Gastroesophageal sphincter (tissue), 4 donors: Measurements from ENCODE around the gene TMEM165. TPM values are rescaled to one million over a fixed set of nuclear protein-coding genes. Genes with fewer than 3 reads are reported as not detected.
A peak's percentile ranks its signal among the peaks of the same experiment; 100 is the strongest.
"Not testable (repeated sequence)": the region's sequence is repeated elsewhere in the genome, so short reads cannot be mapped to it uniquely, and the experiment has no call there.

ENCODE experiments used
- ATAC-seq: fragments of 150-250 bp; one replicate; pipeline ENCODE4 v1.9.1; 2016; ENCODE audit warnings: mild to moderate bottlenecking, moderate library complexity
- H3K27ac ChIP-seq, 4 donors: fragments of 200-600 bp; sonication (generic) in 3 of 4; 1 replicate in 3 of 4; 2 replicates in 1 of 4; pipeline ENCODE4 v1.5.1; 2016 to 2019
- H3K27me3 ChIP-seq: fragments of 200-600 bp; sonication (generic); one replicate; pipeline ENCODE4 v1.5.1; 2019
- H3K36me3 ChIP-seq, 2 donors: fragments of 200-600 bp; sonication (generic); one replicate each; pipeline ENCODE4 v1.5.1; 2019; ENCODE audit warnings: control low read depth in 1 of 2
- H3K4me1 ChIP-seq, 3 donors: fragments of 200-600 bp; sonication (generic); 1 replicate in 2 of 3; 2 replicates in 1 of 3; pipeline ENCODE4 v1.5.1; 2016 to 2019; ENCODE audit warnings: control low read depth in 2 of 3
- H3K4me3 ChIP-seq, 2 donors: fragments of 200-600 bp; sonication (generic); one replicate each; pipeline ENCODE4 v1.5.1; 2019; ENCODE audit warnings: mild to moderate bottlenecking in 1 of 2, moderate library complexity in 1 of 2
- H3K9me3 ChIP-seq, 3 donors: fragments of 200-600 bp; sonication (generic); one replicate each; pipeline ENCODE4 v1.5.1; 2017 to 2019; ENCODE audit warnings: control low read depth in 2 of 3
- CTCF ChIP-seq, 4 experiments: fragments of 200-600 bp in 2 of 4; fragments of 450-650 bp in 2 of 4; sonication (generic) in 1 of 4; IDR thresholded peaks; one replicate each; pipeline ENCODE4 v1.5.1; 2017 to 2019; ENCODE audit warnings: antibody characterized with exemption in 4 of 4, mild to moderate bottlenecking in 2 of 4, moderate library complexity in 2 of 4
- EP300 ChIP-seq: sonication (generic); formaldehyde crosslinking; IDR thresholded peaks from one replicate; pipeline ENCODE4 v1.6.1; 2017; ENCODE audit warnings: antibody characterized with exemption, mild to moderate bottlenecking
- POLR2A ChIP-seq, 2 donors: fragments of 450-650 bp; IDR thresholded peaks; one replicate each; pipeline ENCODE4 v1.6.1; 2017; ENCODE audit warnings: antibody characterized with exemption in 2 of 2, mild to moderate bottlenecking in 2 of 2, moderate library complexity in 1 of 2
- POLR2AphosphoS5 ChIP-seq: sonication (generic); formaldehyde crosslinking; IDR thresholded peaks from one replicate; pipeline ENCODE4 v1.6.1; 2017; ENCODE audit warnings: antibody characterized with exemption
- WGBS, 2 donors: methylation state at CpG; one replicate each; pipeline ENCODE4 v1.1.5; 2018; ENCODE audit warnings: low coverage in 1 of 2; 5-methylcytosine and 5-hydroxymethylcytosine counted together
- total RNA-seq, 4 donors: library from RNA; depleted of rRNA; stranded (reverse); fragments of >200 nt; gene quantifications; one replicate each; pipeline ENCODE4 v1.1.0, GENCODE V29; 2016

Gene TMEM165
- total RNA-seq, 4 donors from 2014 or later, result 136 to 198 (median 169) TPM

DNA sequence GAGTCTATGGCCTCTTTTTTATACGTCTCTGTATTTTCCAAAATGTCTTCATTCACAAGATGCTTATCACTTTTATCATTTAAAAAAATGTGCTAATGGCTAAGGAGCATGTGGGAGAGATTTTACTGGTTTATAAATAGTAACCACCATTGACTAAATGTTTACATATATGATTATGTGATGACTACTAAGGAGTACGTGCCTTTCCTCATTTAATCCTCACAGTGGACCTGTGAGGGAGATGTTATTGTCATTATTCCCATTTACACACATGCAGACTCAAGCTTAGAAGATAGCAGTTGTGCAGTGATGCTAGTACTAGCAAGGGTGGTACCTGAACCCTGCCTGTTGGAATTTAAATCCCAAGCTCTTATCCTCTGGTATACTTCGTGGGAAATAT is 47.3 kb upstream of the TMEM165 start:
- peak overlapping the region in 1 of 4 donors; percentile 97 for H3K27ac ChIP-seq
- ATAC-seq, result no peak
- 31 to 32% methylated on average over 3 of the region's 3 CpGs for WGBS, 2 donors
- H3K4me3 ChIP-seq, result no peak overlapping the region
- peaks cover 0 to 2% of the 10 kb centered on the region in 2 donors for H3K36me3 ChIP-seq
- no peaks in the 10 kb centered on the region for H3K9me3 ChIP-seq
- H3K27me3 ChIP-seq, result no peaks in the 10 kb centered on the region
- TF ChIP-seq POLR2AphosphoS5 (no peak), POLR2A (IDR thresholded peaks at IDR 0.05) (no peak), CTCF (IDR thresholded peaks at IDR 0.05) (no peak), EP300 (no peak)
- peaks cover 0 to 27% (median 16%) of the 10 kb centered on the region in 3 donors for H3K4me1 ChIP-seq

GRCh38 chr4:55350870-55351269 is 44.9 kb upstream of the TMEM165 start:
- H3K27me3 ChIP-seq, H3K27ac ChIP-seq, H3K4me3 ChIP-seq, ATAC-seq, H3K9me3 ChIP-seq, H3K36me3 ChIP-seq: not testable (repeated sequence)
- 70 to 100% methylated on average over 2 to 3 of the region's 10 CpGs for WGBS, 2 donors
- peaks cover 0 to 27% (median 16%) of the 10 kb centered on the region in 3 donors for H3K4me1 ChIP-seq

DNA sequence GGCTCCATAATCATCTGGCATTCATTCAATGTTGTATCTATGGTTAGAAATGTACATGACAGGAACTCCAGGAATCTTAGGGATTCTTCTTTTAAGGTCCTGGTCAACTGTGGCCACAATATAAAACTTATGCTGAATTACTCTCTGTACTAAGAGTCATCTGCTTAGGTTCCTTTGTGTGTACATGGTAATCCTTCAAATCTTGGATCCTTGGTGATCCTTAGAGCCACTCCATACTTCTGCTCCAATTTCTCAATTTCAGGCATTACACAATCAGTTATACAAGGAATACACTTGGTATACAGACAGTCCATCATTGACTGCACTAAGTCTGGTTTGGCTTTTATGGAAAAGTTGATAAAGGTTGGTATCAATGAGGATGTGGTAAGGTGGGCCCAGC is 43.9 kb upstream of the TMEM165 start:
- H3K9me3 ChIP-seq, result no peaks in the 10 kb centered on the region
- H3K36me3 ChIP-seq, result peaks cover 0 to 9% of the 10 kb centered on the region in 2 donors
- TF ChIP-seq EP300 (no peak), POLR2A (IDR thresholded peaks at IDR 0.05) (no peak), POLR2AphosphoS5 (no peak), CTCF (IDR thresholded peaks at IDR 0.05) (no peak)
- H3K4me1 ChIP-seq, result peaks cover 0 to 28% (median 17%) of the 10 kb centered on the region in 3 donors
- no peaks in the 10 kb centered on the region for H3K27me3 ChIP-seq
- ATAC-seq, result no peak
- no peak overlapping the region for H3K27ac ChIP-seq
- no peak overlapping the region for H3K4me3 ChIP-seq

GRCh38 chr4:55352726-55353125 is 43.0 kb upstream of the TMEM165 start:
- Histone ChIP-seq H3K36me3 (peaks cover 0 to 9% of the 10 kb centered on the region in 2 donors), H3K27me3 (no peaks in the 10 kb centered on the region), H3K9me3 (no peaks in the 10 kb centered on the region), H3K27ac (no peak overlapping the region), H3K4me1 (peaks cover 0 to 28% (median 11%) of the 10 kb centered on the region in 3 donors), H3K4me3 (no peak overlapping the region)
- WGBS, 2 donors, result 100% methylated on average over 2 of the region's 2 CpGs; no CpG with 5 or more reads in 1 of the 2 donors
- ATAC-seq, result no peak
- no peak for TF ChIP-seq POLR2AphosphoS5
- TF ChIP-seq POLR2A (IDR thresholded peaks at IDR 0.05), result no peak
- TF ChIP-seq EP300, result no peak
- no peak for TF ChIP-seq CTCF (IDR thresholded peaks at IDR 0.05)

DNA sequence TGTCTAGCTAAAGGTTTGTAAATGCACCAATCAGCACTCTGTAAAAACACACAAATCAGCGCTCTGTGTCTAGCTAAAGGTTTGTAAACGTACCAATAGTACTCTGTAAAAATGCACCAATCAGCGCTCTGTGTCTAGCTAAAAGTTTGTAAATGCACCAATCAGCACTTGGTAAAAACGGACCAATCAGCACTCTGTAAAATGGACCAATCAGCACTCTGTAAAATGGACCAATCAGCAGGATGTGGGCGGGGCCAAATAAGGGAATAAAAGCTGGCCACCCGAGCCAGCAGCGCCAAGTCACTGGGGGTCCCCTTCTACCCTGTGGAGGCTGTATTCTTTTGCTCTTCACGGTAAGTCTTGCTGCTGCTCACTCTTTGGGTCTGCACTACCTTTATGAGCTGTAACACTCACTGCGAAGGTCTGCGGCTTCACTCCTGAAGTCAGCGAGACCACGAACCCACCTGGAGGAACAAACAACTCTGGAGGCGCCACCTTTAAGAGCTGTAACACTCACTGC is 42.5 kb upstream of the TMEM165 start:
- H3K4me1 ChIP-seq, result peaks cover 0 to 28% (median 11%) of the 10 kb centered on the region in 3 donors
- not testable (repeated sequence) for H3K9me3 ChIP-seq, H3K4me3 ChIP-seq, ATAC-seq, H3K36me3 ChIP-seq, H3K27me3 ChIP-seq, H3K27ac ChIP-seq
- 93 to 100% methylated on average over 5 to 7 of the region's 13 CpGs for WGBS, 2 donors

DNA sequence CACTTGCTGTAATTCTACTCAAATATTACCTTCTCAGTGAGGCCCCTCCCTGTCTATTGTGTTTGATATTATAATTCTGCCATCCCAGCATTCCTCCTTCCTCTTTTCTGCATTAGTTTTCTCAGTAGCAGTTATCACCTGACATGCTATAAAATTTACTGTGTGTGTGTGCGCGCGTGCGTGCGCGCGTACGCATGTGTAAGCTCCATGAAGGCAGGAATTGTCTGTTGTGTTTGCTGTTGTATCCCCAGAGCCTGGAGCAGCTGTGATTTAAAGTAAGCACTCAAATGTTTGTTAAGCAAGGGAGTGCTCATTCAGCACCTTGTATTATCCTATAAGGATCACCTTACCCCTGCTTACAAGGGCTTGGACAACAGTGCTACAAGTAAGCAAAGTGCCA is 41.1 kb upstream of the TMEM165 start:
- ATAC-seq, result no peak
- 83 to 93% methylated on average over 1 to 8 of the region's 8 CpGs for WGBS, 2 donors
- Histone ChIP-seq H3K27me3 (no peaks in the 10 kb centered on the region), H3K4me3 (no peak overlapping the region), H3K4me1 (peaks cover 0 to 32% (median 17%) of the 10 kb centered on the region in 3 donors), H3K9me3 (no peaks in the 10 kb centered on the region), H3K36me3 (peaks cover 0 to 9% of the 10 kb centered on the region in 2 donors), H3K27ac (no peak overlapping the region)
- TF ChIP-seq POLR2AphosphoS5 (no peak), CTCF (IDR thresholded peaks at IDR 0.05) (no peak), EP300 (no peak), POLR2A (IDR thresholded peaks at IDR 0.05) (no peak)
